ENCODE data around the gene ZNF646.
"Not testable (repeated sequence)": the region's sequence is repeated elsewhere in the genome, so short reads cannot be mapped to it uniquely, and the experiment has no call there.

The ZNF646 gene

DNA sequence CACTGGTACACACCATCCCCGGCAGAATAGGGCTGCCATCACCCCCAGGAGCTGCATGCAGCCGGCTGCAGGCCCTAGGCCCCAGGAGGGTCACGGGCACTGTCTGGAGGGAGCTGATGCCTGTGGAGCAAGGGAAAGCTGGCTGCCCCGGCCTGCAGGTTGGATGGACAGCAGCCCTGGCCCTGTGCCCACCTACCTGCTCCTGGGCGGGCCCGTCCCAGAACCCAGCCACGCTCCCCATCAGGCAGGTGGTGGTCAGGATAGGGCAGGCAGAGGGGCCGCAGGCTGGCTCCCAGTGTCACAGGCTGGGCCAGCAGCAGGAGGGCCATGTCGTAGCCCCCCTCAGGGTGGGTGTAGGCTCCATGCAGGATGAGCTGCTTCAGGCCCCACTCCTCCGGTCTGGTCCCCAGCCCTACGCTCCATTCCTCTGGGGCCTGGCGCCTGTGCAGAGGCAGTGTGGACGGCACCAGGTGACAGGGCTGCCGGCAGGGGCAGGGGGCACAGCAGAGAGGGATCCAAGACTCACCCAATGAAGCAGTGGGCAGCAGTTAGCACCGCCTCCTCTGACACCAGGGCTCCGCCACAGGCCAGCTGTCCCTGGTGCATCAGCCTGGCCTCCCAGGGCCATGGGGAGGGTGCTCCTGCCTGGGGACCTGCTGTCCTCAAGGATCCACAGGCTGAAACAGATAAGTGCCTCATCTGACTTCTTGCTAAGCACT lies 10.5 kb downstream of the ZNF646 start:
- in situ Hi-C loops (cut with MboI; ENCODE audit: low sequenced_read_pairs): no loop called here

DNA sequence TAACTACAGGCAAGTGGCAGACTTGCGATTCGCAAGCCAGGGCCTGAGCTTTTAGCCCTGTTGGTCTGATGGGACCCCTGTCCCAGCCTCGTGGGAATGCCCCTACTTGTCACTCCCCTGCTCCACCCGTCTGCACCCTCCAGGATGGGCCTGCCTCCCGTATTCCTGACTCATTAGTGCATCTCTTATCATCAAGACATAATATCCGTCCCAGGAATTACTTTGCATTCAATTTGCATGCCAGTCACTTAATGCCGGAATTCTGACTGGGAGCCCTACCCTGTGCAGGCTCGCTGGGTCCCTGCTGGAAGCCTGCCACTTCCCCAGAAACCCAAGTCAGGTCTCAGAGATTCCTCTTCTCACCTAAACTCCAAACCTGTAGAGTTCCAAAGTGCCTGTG lies 11.2 kb downstream of the ZNF646 start:
- in situ Hi-C loops (cut with MboI; ENCODE audit: low sequenced_read_pairs): no loop called here

DNA sequence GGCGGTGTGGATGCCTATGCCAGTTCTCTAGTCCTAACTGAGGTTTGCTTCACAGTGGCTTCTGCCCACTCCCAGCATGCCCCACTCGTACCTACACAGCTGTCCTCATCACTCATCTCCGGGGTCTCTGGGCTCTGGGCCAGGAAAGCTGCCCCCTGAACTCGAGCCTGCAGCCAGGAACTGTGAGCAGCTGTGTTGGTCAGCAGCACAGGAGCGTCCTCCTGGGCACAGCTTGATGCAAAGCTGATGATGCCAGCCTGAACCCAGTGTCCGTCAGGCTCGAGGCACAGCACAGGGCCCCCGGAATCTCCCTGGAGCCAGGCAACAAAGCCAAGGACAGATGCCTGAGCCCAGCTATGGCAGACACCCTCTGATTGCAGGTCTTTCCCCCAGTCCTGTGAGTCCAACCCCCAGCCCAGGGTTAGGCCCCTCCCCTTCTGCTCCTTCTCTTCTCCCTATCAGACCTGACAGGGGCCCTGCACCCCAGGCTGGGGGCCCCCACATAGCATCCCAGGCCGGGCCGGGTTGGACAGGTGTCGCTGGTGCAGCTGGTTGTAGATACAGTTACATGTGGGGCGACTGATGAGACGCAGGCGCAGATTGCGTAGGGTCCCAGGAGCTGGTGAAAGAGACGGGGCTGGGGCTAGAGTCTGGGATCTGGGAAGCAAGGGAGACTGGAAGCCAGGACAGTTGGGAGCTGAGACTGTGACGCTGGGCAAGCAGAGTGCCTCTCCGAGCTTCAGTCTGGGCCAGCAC lies 11.8 kb downstream of the ZNF646 start:
- in situ Hi-C loops (cut with MboI; ENCODE audit: low sequenced_read_pairs): no loop called here

DNA sequence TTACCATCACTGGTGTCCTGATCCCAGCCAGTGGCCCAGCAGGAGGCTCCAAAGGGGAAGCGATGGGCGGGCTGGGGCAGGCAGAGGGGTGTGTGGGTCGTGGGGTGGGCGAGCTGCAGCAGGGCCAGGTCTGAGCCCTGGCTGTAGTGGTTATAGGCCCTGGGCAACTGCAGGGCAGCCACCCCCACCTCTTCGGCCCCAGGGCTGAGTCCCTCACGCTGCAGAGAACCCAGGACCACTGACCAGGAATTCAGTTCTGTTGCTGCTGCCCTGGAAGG lies 12.3 kb downstream of the ZNF646 start:
- in situ Hi-C loops (cut with MboI; ENCODE audit: low sequenced_read_pairs): no loop called here

DNA sequence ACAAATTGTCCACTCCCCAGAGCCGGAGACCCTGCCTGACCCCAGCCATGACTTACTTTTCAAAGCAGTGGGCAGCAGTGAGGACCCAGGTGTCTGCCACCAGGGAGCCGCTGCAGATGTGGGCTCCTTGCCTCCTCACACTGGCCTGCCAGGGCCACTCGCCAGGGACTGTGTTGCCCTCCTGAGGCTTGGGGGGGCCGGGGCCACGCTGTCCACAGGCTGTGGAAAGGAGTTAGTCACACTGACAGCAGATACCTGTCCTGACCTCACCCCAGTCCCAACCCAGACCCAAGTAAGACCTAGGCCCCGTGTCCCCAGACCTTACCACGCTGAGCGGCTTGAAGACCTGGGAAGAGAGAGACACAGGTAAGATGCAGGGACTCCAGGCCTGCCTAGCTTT lies 13.3 kb downstream of the ZNF646 start:
- in situ Hi-C loops (cut with MboI; ENCODE audit: low sequenced_read_pairs): no loop called here

DNA sequence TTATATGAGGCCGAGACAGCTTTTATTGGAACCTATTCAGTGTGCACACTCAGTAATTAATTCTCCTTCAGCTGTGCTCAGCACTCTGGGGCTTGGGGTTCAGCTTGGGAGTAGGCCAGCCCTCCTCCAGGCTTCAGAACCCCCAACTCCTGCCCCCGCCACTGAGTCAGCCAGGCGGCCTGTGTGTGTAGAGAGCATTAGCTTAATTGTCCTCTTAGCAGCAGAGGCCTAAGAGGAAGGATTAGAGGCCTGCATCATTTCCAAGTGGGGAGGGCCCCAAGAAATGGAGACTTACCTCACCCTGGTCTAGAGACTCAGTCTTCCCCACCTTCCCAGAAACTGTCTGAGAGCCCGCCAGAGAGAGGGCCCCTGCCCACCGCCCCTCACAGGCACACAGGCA lies 13.7 kb downstream of the ZNF646 start:
- in situ Hi-C loops (cut with MboI; ENCODE audit: low sequenced_read_pairs): no loop called here

DNA sequence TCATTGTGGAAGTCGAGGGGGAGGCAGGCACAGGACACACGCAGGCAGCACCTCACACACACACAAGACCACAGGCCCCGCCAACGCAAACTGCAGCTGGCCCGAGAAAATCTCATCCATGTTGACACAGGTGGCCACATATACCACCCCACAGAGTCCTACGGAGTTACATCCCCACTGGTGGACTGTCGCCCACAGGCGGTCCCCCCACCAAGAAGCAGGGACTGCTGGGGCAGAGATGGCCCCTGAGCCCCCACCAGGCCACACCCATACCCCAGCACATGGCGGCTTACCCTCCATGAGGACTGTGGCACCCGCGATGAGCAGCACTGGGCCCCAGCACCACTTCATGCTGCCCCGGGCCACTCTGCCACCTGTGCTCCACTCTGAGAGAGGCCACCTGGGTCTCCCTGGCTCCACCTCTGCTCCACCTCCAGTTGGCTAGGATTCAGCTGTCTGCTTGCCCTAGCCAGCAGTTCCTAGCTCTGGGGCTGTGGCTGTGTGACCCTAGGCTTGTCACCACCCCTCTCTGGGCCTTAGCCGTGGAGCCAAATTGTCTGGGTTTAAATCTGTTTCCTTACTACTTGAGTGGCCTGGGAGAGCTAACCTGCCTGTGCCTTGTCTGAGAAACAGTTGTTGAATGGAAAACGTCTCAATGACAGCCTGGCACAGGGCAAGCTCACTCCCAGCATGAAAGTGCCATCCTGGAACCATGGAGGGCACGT lies 14.4 kb downstream of the ZNF646 start, which contains the start of gene PRSS53:
PRSS53 (minus strand) TSS at position 485 of the 725 bp plus-strand sequence; CDS start at position 351, 134 bp downstream.
- in situ Hi-C loops (cut with MboI; ENCODE audit: low sequenced_read_pairs): no loop called here

DNA sequence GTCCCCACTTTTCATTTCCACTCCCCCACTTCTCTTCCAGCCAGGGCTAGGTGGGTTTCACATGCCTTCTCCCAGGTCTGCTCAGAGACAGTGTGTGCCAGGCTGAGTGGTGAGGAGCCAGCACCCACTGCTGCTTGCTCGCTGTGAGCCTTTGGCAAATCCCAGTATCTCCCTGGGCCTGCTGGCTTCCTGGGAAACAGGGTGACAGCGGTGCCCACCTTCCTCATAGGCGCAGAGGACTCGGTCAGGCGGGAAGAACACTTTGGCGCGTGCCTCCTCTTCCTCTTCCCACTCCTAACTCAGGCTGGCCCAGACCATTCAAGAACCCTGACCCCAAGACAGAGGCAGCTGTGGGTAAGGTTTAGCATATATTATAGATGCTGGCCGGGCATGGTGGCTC lies 15.0 kb downstream of the ZNF646 start:
- in situ Hi-C loops (cut with MboI; ENCODE audit: low sequenced_read_pairs): no loop called here

DNA sequence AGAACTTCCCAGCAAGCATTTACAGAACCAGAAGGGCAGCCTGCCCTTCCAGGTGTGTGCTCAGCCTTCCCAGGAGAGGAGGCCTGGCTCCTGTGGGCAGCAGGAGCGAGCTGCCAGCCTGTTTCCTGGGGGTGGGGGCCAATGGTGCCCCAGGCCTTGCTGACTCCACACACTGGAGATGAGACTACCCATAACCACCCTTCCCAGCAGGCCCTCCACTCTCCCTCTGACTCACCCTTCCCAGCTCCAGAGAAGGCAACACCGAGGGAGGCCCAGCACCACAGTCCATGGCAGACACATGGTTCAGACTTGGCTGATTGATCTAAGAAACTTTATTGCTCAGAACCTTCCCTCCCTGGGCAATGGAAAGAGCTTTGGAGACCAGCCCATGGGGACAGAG lies 16.3 kb downstream of the ZNF646 start:
- in situ Hi-C loops (cut with MboI; ENCODE audit: low sequenced_read_pairs): no loop called here

DNA sequence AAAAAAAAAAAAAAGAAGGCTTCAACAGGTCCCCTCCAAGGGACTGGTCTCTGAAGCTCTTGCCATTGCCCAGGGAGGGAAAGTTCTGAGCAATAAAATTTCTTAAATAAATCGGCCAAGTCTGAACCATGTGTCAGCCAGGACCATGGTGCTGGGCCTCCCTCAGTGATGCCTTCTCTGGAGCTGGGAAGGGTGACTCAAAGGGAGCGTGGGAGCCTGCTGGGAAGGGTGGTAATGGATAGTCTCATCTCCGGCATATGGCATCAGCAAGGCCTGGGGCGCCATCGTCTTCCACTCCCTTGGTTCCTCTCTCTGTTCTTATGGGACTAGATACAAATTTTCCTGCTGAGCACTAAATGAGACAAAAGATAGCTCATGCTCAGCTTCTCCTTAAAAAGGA lies 18.1 kb downstream of the ZNF646 start:
- in situ Hi-C loops (cut with MboI; ENCODE audit: low sequenced_read_pairs): no loop called here

DNA sequence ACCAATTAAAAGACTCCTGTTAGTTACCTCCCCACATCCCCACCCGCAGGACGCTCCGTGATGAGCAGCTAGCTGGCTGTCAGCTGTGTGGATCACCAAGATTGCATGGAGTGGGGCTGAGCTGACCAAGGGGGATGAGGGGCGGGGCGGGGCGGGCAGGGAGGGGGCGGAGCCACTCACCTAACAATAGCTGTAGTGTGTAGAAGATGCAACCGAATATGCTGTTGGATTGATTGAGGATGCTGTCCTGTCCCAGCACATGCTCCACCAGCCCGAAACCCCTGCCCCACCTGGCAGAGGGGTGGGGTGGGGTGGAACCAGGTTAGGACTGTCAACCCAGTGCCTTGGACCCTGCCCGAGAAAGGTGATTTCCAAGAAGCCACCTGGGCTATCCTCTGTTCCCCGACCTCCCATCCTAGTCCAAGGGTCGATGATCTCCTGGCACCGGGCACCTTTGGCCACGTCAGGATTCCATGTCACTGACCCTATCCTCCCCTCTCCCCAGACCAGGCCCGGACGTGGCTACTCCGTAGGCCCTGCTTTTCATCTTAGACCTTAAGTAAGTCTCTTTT lies 19.0 kb downstream of the ZNF646 start:
- in situ Hi-C loops (cut with MboI; ENCODE audit: low sequenced_read_pairs): no loop called here

DNA sequence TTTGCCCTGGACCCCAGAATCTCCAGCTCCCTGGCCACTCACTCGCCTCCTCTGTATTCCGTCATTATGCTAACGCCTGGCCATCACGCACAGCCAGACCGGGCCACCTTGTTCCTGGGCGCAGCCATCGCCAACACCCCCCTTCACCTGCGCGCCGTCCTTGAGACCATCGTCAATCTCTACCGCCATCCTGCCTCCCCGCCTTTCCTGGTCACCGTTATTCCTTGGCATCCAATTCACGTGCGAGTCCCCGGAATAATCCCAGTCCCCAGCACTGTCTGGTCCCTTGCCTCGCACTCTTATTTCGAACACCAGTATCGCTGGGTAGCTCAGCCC lies 19.8 kb downstream of the ZNF646 start:
- in situ Hi-C loops (cut with MboI; ENCODE audit: low sequenced_read_pairs): no loop called here

DNA sequence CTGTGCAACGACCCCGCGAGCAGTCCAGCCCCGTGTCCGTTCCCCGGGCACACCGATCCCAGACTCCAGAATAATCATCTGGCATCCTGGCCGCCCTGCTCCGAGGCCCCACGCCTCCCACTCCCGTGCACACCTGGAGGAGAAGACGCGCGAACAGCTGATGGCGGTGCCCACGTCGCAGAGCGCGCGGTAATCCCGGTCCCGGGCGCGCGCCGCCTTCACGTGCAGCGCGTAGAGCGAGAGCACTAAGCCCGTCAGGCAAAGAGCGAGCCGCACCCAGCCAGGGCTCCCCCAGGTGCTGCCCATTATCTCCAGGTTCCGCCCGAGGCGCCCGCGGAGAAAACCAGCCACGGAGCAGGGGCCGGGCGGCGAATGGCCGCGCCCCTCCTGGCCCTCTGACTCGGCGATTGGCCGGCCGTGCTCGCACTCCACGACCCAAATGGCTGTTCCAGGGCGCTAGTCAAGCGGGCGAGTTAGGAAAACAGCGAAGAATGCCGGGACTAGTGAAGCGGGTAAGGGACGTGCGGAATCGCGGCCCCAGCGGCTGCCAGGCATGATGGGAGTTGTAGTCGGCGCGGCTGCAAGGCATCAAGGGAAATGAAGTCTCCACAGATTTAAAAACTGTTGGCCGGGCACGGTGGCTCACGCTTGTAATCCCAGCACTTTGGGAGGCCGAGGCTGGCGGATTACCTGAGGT lies 20.4 kb downstream of the ZNF646 start, which contains the start of gene VKORC1:
VKORC1 (minus strand) TSS at position 374 of the 697 bp plus-strand sequence; CDS start at position 306, 68 bp downstream.
- in situ Hi-C loops (cut with MboI; ENCODE audit: low sequenced_read_pairs): no loop called here

DNA sequence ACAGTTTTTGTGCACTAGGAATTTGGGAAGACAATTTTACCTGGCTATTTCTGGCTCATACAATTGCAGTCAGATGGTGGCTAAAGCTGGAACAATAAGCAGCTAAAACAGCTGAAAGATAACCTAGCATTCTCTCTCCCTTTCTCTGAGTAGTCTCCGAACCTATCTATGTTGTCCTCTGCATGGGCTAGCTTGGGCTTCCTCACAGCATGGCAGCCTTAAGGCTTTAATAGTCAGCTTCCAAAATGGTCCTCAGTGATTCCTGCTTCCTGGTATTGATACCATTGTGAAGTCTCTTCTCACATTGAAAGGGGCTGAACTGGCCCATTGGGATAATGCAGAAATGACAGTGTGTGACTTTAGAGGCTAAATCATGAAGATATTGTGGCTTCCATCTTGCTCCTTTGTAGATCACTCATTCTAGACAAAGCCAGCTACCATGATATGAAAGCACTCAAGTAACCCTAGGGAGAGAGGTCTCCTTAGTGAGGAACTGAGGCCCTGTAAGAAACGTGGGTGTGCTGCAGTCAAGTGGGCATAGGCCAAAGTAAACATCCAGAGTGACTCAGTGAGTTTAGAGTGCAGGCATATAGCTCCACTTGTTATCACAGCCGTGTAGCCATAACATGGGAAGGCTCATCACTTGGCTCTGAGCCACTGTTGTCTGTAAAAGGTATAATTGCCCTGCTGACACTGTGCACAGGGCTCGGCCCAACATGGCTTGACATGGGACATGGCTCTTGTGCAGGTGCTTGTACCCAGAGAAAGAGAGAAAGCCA lies 25.8 kb downstream of the ZNF646 start:
- in situ Hi-C loops (cut with MboI; ENCODE audit: low sequenced_read_pairs): no loop called here

DNA sequence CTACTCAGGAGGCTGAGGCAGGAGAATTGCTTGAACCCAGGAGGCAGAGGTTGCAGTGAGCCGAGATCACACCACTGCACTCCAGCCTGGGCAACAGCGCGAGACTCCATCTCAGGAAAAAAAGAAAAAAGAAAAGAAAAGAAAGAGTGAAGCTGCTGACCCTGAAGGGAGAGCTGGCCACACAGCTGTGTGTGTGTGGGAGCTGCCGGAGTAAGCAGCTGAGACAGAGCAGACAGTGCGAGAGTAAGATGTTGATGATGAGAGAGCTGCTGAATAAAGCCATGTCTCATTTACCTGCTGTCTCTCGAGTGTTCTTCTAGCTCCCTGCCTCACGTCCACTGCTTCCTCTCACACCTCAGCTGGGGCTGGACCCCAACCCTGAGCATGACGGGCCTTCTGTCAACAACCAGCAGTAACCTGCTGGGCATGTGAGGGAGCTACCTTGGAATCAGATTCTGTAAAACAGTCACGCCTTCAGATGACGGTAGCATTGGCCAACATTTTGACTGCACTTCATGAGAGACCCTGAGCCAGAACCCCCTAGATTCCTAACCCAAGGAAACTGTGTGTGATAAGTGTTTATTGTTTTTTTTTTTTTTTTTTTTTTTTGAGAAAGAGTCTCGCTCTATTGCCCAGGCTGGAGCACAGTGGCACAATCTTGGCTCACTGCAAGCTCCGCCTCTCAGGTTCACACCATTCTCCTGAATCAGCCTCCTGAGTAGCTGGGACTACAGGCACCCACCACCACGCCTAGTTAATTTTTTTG lies 26.8 kb downstream of the ZNF646 start:
- in situ Hi-C loops (cut with MboI; ENCODE audit: low sequenced_read_pairs): not testable (repeated sequence)

DNA sequence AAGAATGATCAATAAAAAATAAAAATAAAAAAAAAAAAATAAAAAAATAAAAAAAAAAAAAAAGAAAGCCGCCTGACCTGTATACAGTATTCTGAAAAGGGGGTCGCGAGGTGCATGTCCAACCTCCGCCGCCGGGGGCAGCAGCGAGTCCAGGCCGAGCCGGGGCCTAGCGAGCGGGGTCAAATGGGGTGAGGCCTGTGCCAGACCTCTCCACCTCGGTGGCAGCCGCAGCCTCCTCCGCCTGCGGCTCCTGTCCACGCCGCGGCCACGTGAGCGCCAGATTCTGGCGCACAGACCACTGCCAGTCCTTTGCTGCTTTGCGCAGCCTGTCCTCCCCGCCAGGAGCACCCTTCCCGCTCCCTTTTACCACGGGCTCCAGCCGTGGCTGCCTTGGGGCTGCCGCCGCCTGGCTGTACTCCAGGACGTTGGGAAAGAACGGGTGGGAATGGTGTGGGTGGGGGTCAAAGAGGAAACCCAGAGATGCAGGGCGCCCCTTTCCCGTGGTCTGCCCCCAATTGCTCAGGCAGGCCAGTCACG lies 31.5 kb downstream of the ZNF646 start:
- in situ Hi-C loops (cut with MboI; ENCODE audit: low sequenced_read_pairs): no loop called here

DNA sequence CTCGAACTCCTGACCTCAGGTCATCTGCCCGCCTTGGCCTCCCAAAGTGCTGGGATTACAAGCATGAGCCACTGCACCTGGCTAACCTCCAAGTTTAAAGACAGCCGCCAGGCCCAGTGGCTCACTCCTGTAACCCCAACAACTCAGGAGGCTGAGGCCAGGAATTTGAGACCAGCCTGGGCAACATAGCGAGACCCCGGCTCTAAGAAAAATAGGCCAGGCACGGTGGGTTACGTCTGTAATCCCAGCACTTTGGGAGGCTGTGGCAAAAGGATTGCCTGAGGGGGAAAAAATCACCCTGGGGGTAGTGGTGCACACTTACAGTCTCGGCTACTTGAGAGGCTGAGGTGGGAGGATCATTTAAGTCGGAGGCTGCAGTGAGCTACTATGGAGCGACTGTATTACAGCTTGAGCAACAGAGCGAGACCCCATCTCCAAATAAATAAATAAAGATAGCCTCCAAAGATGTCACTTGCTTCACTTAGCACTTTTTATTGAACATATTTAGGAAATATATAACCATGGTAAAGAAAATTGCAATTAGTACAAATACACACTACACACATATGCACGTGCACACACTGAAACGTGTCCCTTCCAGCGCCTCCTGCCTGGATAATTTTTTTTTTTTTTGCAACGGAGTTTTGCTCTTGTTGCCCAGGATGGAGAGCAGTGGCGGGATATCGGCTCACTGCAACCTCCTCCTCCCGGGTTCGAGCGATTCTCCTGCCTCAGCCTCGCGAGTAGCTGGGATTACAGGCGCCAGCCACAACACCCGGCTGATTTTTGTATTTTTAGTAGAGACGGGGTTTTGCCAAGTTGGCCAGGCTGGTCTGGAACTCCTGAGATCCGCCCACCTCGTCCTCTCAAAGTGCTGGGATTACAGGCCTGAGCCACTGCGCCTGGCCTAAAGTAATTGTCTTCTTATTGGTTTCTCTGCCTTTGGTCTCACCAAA lies 32.6 kb downstream of the ZNF646 start:
- in situ Hi-C loops (cut with MboI; ENCODE audit: low sequenced_read_pairs): no loop called here

DNA sequence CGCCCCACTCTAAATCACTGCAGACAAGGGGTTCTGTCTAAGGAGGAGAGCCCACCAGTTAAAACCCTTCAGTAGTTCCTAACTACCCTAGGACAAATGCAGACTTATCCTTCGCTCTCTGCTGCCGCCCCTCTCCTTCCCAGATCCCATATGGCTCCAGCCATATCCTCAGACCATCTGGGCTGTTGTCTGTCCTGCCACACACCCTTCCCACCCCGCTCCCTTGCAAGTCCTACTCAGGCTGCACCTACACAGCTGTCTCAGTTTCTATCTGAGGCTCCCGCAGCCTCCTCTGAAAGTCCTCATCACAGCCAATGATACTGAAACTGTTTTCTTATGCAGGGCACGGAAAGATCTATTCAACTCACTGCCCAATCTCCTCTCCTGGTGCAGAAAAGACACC lies 33.2 kb downstream of the ZNF646 start:
- in situ Hi-C loops (cut with MboI; ENCODE audit: low sequenced_read_pairs): no loop called here

Measured in HL-60/S4 (cell line).